ENCODE measurements around the gene RTN4R. TPM values are rescaled to one million over a fixed set of nuclear protein-coding genes. Genes with fewer than 3 reads are reported as not detected.

The RTN4R gene
- total and polyA plus RNA-seq, 9 of the 15 experiments (the other 6 are each of a cell fraction or from before 2014, with no cell fraction given), result 0.04 to 2.8 (median 1.4) TPM; not detected in 3

DNA sequence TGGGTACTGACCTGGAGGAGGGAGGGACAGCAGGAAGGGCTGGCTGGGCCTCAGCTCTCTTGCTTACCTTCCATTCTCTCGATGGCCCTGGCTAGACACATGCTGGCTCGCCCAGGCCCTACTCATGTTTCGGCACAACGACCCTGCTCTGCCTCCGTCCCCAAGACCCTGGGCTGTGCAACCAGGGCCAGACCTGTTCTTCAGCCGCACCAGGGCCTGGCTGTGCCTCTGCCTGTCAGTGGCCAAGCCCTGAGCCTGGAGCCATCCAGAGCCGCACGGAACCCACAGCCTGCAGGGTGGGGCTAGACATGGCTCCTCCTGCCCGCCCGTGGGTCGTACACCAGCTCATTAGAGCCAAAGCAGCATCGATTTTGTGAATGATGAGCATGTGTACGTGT is 47.5 kb downstream of the RTN4R start (continued):
- TF ChIP-seq, protein P1, sequence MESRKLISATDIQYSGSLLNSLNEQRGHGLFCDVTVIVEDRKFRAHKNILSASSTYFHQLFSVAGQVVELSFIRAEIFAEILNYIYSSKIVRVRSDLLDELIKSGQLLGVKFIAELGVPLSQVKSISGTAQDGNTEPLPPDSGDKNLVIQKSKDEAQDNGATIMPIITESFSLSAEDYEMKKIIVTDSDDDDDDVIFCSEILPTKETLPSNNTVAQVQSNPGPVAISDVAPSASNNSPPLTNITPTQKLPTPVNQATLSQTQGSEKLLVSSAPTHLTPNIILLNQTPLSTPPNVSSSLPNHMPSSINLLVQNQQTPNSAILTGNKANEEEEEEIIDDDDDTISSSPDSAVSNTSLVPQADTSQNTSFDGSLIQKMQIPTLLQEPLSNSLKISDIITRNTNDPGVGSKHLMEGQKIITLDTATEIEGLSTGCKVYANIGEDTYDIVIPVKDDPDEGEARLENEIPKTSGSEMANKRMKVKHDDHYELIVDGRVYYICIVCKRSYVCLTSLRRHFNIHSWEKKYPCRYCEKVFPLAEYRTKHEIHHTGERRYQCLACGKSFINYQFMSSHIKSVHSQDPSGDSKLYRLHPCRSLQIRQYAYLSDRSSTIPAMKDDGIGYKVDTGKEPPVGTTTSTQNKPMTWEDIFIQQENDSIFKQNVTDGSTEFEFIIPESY (CRISPR knock-in tag; IDR thresholded peaks at IDR 0.05), result no peak
- peak; percentile 88; the same call in 1 of the 2 replicates for TF ChIP-seq ELK1 (CRISPR knock-in tag; IDR thresholded peaks at IDR 0.05)
- TF ChIP-seq LARP7 (IDR thresholded peaks at IDR 0.05), result no peak
- no peak for TF ChIP-seq HLTF (IDR thresholded peaks at IDR 0.05)
- no peak for TF ChIP-seq HMGXB4 (CRISPR knock-in tag; IDR thresholded peaks at IDR 0.05)
- TF ChIP-seq GTF3C2 (IDR thresholded peaks at IDR 0.05; ENCODE audit: borderline replicate concordance, extremely low read depth, insufficient read length), result no peak
- TF ChIP-seq STAG1 (CRISPR knock-in tag; IDR thresholded peaks at IDR 0.05; ENCODE audit: borderline replicate concordance), result 0 out of 2 replicates have a peak, but pooled peaks have one; percentile 51
- TF ChIP-seq, protein P2, sequence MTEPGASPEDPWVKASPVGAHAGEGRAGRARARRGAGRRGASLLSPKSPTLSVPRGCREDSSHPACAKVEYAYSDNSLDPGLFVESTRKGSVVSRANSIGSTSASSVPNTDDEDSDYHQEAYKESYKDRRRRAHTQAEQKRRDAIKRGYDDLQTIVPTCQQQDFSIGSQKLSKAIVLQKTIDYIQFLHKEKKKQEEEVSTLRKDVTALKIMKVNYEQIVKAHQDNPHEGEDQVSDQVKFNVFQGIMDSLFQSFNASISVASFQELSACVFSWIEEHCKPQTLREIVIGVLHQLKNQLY (CRISPR knock-in tag; conservative IDR thresholded peaks at IDR 0.05), result 0 out of 4 replicates have a peak, but pooled peaks of 1 of the 2 experiments have one; percentile 36
- no peak for TF ChIP-seq KLF16 (IDR thresholded peaks at IDR 0.05)
- no peak for TF ChIP-seq ZNF445 (CRISPR knock-in tag; IDR thresholded peaks at IDR 0.05; ENCODE audit: low read depth)
- peak; percentile 52 for TF ChIP-seq CHD1 (IDR thresholded peaks at IDR 0.05; ENCODE audit: low read length)
- TF ChIP-seq CREB3 (tag; conservative IDR thresholded peaks at IDR 0.05; ENCODE audit: low read depth), result no peak
- TF ChIP-seq, protein P3, sequence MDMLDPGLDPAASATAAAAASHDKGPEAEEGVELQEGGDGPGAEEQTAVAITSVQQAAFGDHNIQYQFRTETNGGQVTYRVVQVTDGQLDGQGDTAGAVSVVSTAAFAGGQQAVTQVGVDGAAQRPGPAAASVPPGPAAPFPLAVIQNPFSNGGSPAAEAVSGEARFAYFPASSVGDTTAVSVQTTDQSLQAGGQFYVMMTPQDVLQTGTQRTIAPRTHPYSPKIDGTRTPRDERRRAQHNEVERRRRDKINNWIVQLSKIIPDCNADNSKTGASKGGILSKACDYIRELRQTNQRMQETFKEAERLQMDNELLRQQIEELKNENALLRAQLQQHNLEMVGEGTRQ (CRISPR knock-in tag; IDR thresholded peaks at IDR 0.05), result peak; percentile 13; the same call in 1 of the 2 replicates
- no peak for TF ChIP-seq ZNF384 (IDR thresholded peaks at IDR 0.05; ENCODE audit: low read depth, low read length)
- no peak for TF ChIP-seq TBP (optimal IDR thresholded peaks at IDR 0.05; ENCODE audit: low read depth, low read length)
- TF ChIP-seq NR4A1 (CRISPR knock-in tag; IDR thresholded peaks at IDR 0.05), result no peak
- TF ChIP-seq NR4A1 (tag; IDR thresholded peaks at IDR 0.05), result no peak
- TF ChIP-seq CSDE1 (IDR thresholded peaks at IDR 0.05), result no peak

Data from K562 (cell line).